ENCODE results near the gene STK4. TPM values are rescaled to one million over a fixed set of nuclear protein-coding genes. Genes with fewer than 3 reads are reported as not detected.

The STK4 gene
- total RNA-seq, 1 experiment from 2014 or later: 43.0 TPM

DNA sequence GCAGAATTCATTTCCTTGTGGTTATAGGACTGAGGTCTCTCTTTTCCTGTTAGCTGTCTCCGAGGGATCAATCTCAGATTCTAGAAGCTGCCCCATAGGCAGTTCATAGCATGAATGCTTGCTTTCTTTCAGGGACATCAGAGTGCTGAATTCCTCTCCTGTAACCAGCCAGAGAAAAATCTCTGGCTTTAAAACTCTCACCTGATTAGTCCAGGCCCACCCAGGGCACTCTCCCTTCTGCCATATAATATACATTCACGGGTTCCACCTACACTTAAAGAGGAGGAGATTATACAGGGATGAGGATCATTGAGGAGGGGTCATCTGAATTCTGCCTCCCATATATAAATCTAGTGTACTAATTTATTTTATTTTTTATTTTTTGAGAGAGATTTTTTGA, 136.8 kb downstream of the STK4 start:
- H3K56ac ChIP-seq (ENCODE audit: insufficient read length, low read depth, low read length): no peak overlapping the region
- no peaks in the 10 kb centered on the region; the same call in 1 of the 2 replicates for H3K27me3 ChIP-seq (ENCODE audit: insufficient read depth, low read length)
- no peak overlapping the region for H3K27ac ChIP-seq (ENCODE audit: insufficient read length, low read depth, low read length)
- no peak overlapping the region for H3K4me3 Mint-ChIP-seq
- H2AK5ac ChIP-seq (ENCODE audit: insufficient read length, low read length): no peak overlapping the region
- H3K14ac ChIP-seq (ENCODE audit: insufficient read depth, low read length): no peak overlapping the region
- H3T11ph ChIP-seq (ENCODE audit: low read length): no peak overlapping the region
- H3K23ac ChIP-seq (ENCODE audit: insufficient read length, low read depth, low read length): no peak overlapping the region
- H3K18ac ChIP-seq (ENCODE audit: insufficient read length, low read depth, low read length): no peak overlapping the region
- no peaks in the 10 kb centered on the region for H3K23me2 ChIP-seq (ENCODE audit: insufficient read length, low read depth, low read length, poor library complexity, severe bottlenecking)
- no peak for DNase-seq
- no peaks in the 10 kb centered on the region for H4K20me1 ChIP-seq (ENCODE audit: control insufficient read depth, insufficient read depth, insufficient read length)
- H2BK20ac ChIP-seq (ENCODE audit: low read depth, low read length, poor library complexity, severe bottlenecking): no peak overlapping the region
- no peak overlapping the region for H2AFZ ChIP-seq (ENCODE audit: low read length)
- H4K8ac ChIP-seq (replicated peaks; ENCODE audit: insufficient read length, low read depth, low read length): no peak overlapping the region
- H3K27ac Mint-ChIP-seq: no peak overlapping the region
- no peaks in the 10 kb centered on the region for H3K9me3 ChIP-seq (ENCODE audit: control insufficient read depth, low read depth, low read length)
- no peak overlapping the region for H2BK5ac ChIP-seq (ENCODE audit: insufficient read length, low read length)
- no peak overlapping the region for H4K91ac ChIP-seq (ENCODE audit: insufficient read length, low read depth, low read length)
- peaks cover 11% of the 10 kb centered on the region in 2 experiments for H3K4me1 Mint-ChIP-seq
- no peak overlapping the region for H2BK120ac ChIP-seq (ENCODE audit: low read depth, low read length, poor library complexity, severe bottlenecking)
- no peaks in the 10 kb centered on the region; a peak in 1 of 5 replicates for H3K9me3 Mint-ChIP-seq
- no peak overlapping the region for H2BK15ac ChIP-seq (ENCODE audit: low read depth, low read length)
- no peak overlapping the region for H3K4ac ChIP-seq (ENCODE audit: low read depth, low read length)
- H3K4me1 ChIP-seq (ENCODE audit: insufficient read depth, low read length): no peaks in the 10 kb centered on the region; the same call in 1 of the 2 replicates
- no peaks in the 10 kb centered on the region for H3K79me2 ChIP-seq (ENCODE audit: insufficient read depth, low read length)
- no peaks in the 10 kb centered on the region; a peak in 1 of 7 replicates for H3K36me3 Mint-ChIP-seq (ENCODE audit: insufficient read depth in 1 of 3, low read depth in 3 of 3)
- no peak overlapping the region for H4K5ac ChIP-seq (ENCODE audit: insufficient read length, low read depth, low read length)
- H2BK12ac ChIP-seq (ENCODE audit: insufficient read length, low read depth, low read length): no peak overlapping the region
- TF ChIP-seq, protein P1, sequence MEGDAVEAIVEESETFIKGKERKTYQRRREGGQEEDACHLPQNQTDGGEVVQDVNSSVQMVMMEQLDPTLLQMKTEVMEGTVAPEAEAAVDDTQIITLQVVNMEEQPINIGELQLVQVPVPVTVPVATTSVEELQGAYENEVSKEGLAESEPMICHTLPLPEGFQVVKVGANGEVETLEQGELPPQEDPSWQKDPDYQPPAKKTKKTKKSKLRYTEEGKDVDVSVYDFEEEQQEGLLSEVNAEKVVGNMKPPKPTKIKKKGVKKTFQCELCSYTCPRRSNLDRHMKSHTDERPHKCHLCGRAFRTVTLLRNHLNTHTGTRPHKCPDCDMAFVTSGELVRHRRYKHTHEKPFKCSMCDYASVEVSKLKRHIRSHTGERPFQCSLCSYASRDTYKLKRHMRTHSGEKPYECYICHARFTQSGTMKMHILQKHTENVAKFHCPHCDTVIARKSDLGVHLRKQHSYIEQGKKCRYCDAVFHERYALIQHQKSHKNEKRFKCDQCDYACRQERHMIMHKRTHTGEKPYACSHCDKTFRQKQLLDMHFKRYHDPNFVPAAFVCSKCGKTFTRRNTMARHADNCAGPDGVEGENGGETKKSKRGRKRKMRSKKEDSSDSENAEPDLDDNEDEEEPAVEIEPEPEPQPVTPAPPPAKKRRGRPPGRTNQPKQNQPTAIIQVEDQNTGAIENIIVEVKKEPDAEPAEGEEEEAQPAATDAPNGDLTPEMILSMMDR (conservative IDR thresholded peaks at IDR 0.05): no peak
- no peak overlapping the region for H3K9ac ChIP-seq (ENCODE audit: extremely low read depth, insufficient read length, low read length)
- WGBS (ENCODE audit: extremely low coverage, insufficient read length, low lambda C conversion rate): no CpG with 5 or more reads among the region's 2 CpGs
- H3K27me3 Mint-ChIP-seq (ENCODE audit: low read depth): peaks cover 38% of the 10 kb centered on the region
- no peaks in the 10 kb centered on the region for H3K79me1 ChIP-seq (ENCODE audit: insufficient read depth, low read depth, low read length, poor library complexity, severe bottlenecking)
- no peak overlapping the region for H3K4me2 ChIP-seq (ENCODE audit: insufficient read depth, insufficient read length, low read length)

All from H9 (cell line).